ENCODE measurements around the gene TAS2R5. TPM values are rescaled to one million over a fixed set of nuclear protein-coding genes. Genes with fewer than 3 reads are reported as not detected.
"Not testable (repeated sequence)": the region's sequence is repeated elsewhere in the genome, so short reads cannot be mapped to it uniquely, and the experiment has no call there.

The TAS2R5 gene
- total RNA-seq, 2 donors from 2014 or later: 2.2 to 4.4 TPM

DNA sequence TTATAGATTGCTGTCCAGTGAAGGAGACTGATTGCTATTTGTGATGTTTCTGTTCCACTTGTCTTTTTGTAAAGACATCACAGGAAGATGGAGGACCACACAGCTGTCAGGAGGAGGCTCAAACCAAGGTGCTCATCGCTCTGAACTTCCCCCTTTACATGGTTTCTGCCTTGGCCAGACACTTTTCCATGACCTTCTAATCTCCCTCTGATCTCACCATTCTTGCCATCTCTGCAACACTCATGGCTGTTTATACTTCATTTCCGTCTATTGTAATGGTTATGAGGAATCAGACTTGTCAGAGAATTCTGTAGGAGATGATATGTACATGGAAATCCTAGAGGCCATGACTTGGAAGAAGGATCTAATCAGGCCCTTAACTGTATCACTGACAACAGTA is 1.7 kb upstream of the TAS2R5 start:
- no peak for TF ChIP-seq CTCF (IDR thresholded peaks at IDR 0.05)
- Histone ChIP-seq H3K4me3 (no peak overlapping the region), H3K9me3 (no peaks in the 10 kb centered on the region), H3K4me1 (ENCODE audit: control insufficient read depth in 1 of 2, low read depth in 2 of 2) (no peaks in the 10 kb centered on the region), H3K27me3 (replicated peaks; ENCODE audit: insufficient read depth) (no peaks in the 10 kb centered on the region), H3K36me3 (peaks cover 12% of the 10 kb centered on the region), H3K27ac (no peak overlapping the region)
- no peak for DNase-seq (ENCODE audit: low spot score)
- no peak for ATAC-seq (ENCODE audit: insufficient number of reproducible peaks, low FRiP score, low read depth)

DNA sequence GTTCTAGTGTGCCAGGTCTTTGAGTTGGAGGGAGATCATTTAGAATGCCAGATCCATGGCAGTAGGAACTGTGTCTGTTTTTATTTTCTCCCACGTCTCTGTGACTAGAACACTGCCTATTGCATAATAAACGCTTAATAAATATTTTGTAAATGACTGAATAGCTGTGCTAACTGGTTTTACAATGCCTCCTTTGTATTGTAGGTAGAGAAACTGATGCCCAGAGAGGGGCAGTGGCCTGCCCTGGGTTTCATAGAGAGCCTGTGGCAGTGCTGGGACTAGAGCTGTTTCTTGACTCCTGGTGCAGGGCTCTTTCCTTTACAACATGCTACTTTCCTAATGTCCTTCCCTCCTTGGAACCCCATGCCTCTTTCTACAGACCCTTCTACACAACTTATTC is 2.5 kb downstream of the TAS2R5 start:
- H3K27ac ChIP-seq: no peak overlapping the region
- DNase-seq (ENCODE audit: low spot score): no peak
- H3K4me1 ChIP-seq (ENCODE audit: control insufficient read depth in 1 of 2, low read depth in 2 of 2): no peaks in the 10 kb centered on the region
- no peak for TF ChIP-seq CTCF (IDR thresholded peaks at IDR 0.05)
- ATAC-seq (ENCODE audit: insufficient number of reproducible peaks, low FRiP score, low read depth): no peak
- H3K4me3 ChIP-seq: no peak overlapping the region
- H3K9me3 ChIP-seq: no peaks in the 10 kb centered on the region
- no peaks in the 10 kb centered on the region for H3K27me3 ChIP-seq (replicated peaks; ENCODE audit: insufficient read depth)
- H3K36me3 ChIP-seq: peaks cover 12% of the 10 kb centered on the region

GRCh38 chr7:141820067-141820466 is 30.1 kb downstream of the TAS2R5 start:
- no peak for DNase-seq (ENCODE audit: low spot score)
- Histone ChIP-seq H3K27ac (no peak overlapping the region), H3K27me3 (replicated peaks; ENCODE audit: insufficient read depth) (no peaks in the 10 kb centered on the region), H3K9me3 (peaks cover 31% of the 10 kb centered on the region), H3K36me3 (no peaks in the 10 kb centered on the region), H3K4me1 (ENCODE audit: control insufficient read depth in 1 of 2, low read depth in 2 of 2) (peaks cover 0 to 5% of the 10 kb centered on the region in 2 donors), H3K4me3 (no peak overlapping the region)
- ATAC-seq (ENCODE audit: insufficient number of reproducible peaks, low FRiP score, low read depth): no peak
- no peak for TF ChIP-seq CTCF (IDR thresholded peaks at IDR 0.05)

- H3K4me3 ChIP-seq; H3K4me1 ChIP-seq (ENCODE audit: control insufficient read depth in 1 of 2, low read depth in 2 of 2); H3K36me3 ChIP-seq; DNase-seq (ENCODE audit: low spot score); H3K27me3 ChIP-seq (replicated peaks; ENCODE audit: insufficient read depth); H3K27ac ChIP-seq; ATAC-seq (ENCODE audit: insufficient number of reproducible peaks, low FRiP score, low read depth): not testable (repeated sequence)
- H3K9me3 ChIP-seq: peaks cover 31% of the 10 kb centered on the region
Measured at GRCh38 chr7:141822432-141822831, 32.4 kb downstream of the TAS2R5 start.

- DNase-seq (ENCODE audit: low spot score): no peak
- Histone ChIP-seq H3K36me3 (no peaks in the 10 kb centered on the region), H3K4me1 (ENCODE audit: control insufficient read depth in 1 of 2, low read depth in 2 of 2) (no peaks in the 10 kb centered on the region), H3K27me3 (replicated peaks; ENCODE audit: insufficient read depth) (no peaks in the 10 kb centered on the region), H3K4me3 (no peak overlapping the region), H3K27ac (no peak overlapping the region), H3K9me3 (no peaks in the 10 kb centered on the region)
- TF ChIP-seq CTCF (IDR thresholded peaks at IDR 0.05): no peak
- ATAC-seq (ENCODE audit: insufficient number of reproducible peaks, low FRiP score, low read depth): no peak
Measured at GRCh38 chr7:141837683-141838082, 47.7 kb downstream of the TAS2R5 start.

DNA sequence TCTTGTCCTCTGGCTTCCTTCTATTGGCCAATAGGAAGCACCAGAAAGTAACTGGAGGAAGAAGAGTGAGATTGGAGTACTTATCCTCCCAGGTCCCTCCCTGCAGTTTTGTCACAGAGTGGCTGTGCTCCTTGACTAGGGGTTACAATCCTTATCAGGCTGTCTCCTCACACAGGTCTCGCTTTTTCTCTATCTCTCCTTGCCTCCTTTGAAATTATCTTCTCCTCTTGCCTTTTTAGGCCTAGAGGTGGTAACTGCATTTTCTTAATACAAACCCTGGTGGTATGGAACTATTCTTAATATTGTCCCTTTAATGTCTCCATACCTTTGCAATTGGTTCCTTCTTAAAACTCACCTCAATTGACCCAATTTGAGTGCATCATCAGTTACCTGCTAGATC is 48.6 kb downstream of the TAS2R5 start:
- TF ChIP-seq CTCF (IDR thresholded peaks at IDR 0.05): no peak
- Histone ChIP-seq H3K4me1 (ENCODE audit: control insufficient read depth in 1 of 2, low read depth in 2 of 2) (no peaks in the 10 kb centered on the region), H3K36me3 (no peaks in the 10 kb centered on the region), H3K27me3 (replicated peaks; ENCODE audit: insufficient read depth) (no peaks in the 10 kb centered on the region), H3K4me3 (no peak overlapping the region), H3K27ac (no peak overlapping the region), H3K9me3 (no peaks in the 10 kb centered on the region)
- ATAC-seq (ENCODE audit: insufficient number of reproducible peaks, low FRiP score, low read depth) (no peak), DNase-seq (ENCODE audit: low spot score) (no peak)
